Naive thymus-derived CD8-positive, alpha-beta T cell (primary cell): Measurements from ENCODE around the gene SYT9. TPM values are rescaled to one million over a fixed set of nuclear protein-coding genes. Genes with fewer than 3 reads are reported as not detected.

Experiments
- ATAC-seq, 2 donors: fragments of 150-1000 bp; cut with Tn5 transposase in 1 of 2; sonication (Bioruptor Pico), chemical (Tn5 transposase) in 1 of 2; 1 replicate in 1 of 2; 2 replicates in 1 of 2; pipeline ENCODE4 v1.10.0; 2021; ENCODE audit warnings: mild to moderate bottlenecking in 2 of 2, moderate library complexity in 2 of 2
- POLR2A ChIA-PET: fragments of 350-600 bp; sonication (Branson Sonifier 250); formaldehyde crosslinking; loops from one replicate; lab custom pipeline; 2021; ENCODE audit warnings: antibody characterized with exemption; lab: Charles Lee
- DNase-seq, 10 donors: peaks; one replicate each; pipeline versions ENCODE4 v3.0.0 to v3.0.0-alpha.2; 2020 to 2022
- H3K27ac Mint-ChIP-seq, 10 donors: one replicate each; pipeline ENCODE4 v1.8.0; 2020 to 2022; ENCODE audit warnings: mild to moderate bottlenecking in 10 of 10, mixed read lengths in 10 of 10, moderate library complexity in 4 of 10, inconsistent platforms in 1 of 10
- H3K27me3 Mint-ChIP-seq, 5 donors: one replicate each; pipeline ENCODE4 v1.8.0; 2021 to 2022; ENCODE audit warnings: mixed read lengths in 5 of 5
- H3K36me3 Mint-ChIP-seq, 3 donors: one replicate each; pipeline ENCODE4 v1.8.0; 2020 to 2022; ENCODE audit warnings: mixed read lengths in 3 of 3, mild to moderate bottlenecking in 2 of 3, inconsistent platforms in 1 of 3
- H3K4me1 Mint-ChIP-seq, 4 donors: one replicate each; pipeline ENCODE4 v1.8.0; 2021 to 2022; ENCODE audit warnings: mixed read lengths in 4 of 4
- H3K4me3 Mint-ChIP-seq, 10 donors: one replicate each; pipeline ENCODE4 v1.8.0; 2020 to 2022; ENCODE audit warnings: mild to moderate bottlenecking in 10 of 10, mixed read lengths in 10 of 10, moderate library complexity in 6 of 10, inconsistent platforms in 1 of 10
- H3K9me3 Mint-ChIP-seq, 9 donors: one replicate each; pipeline ENCODE4 v1.8.0; 2020 to 2022; ENCODE audit warnings: mixed read lengths in 9 of 9, mild to moderate bottlenecking in 3 of 9, inconsistent platforms in 1 of 9, moderate library complexity in 1 of 9
- polyA plus RNA-seq, 3 donors: library from polyadenylated mRNA; unstranded; fragments of 300-500 nt; fragmentation: Illumina TruSeq; gene quantifications; one replicate each; pipeline ENCODE4 v1.2.3, GENCODE V29; 2021
- total RNA-seq, 8 experiments: library from RNA in 2 of 8; stranded (reverse) in 2 of 8; gene quantifications; one replicate each; pipeline ENCODE4 v1.2.3 and lab custom pipeline; 2021 to 2026

SYT9 gene
- total and polyA plus RNA-seq, 5 experiments from 2014 or later: not detected

- Mint-ChIP-seq H3K4me3 (no peak overlapping the region), H3K27ac (no peak overlapping the region), H3K4me1 (no peaks in the 10 kb centered on the region), H3K36me3 (no peaks in the 10 kb centered on the region), H3K27me3 (peaks cover 8 to 35% (median 25%) of the 10 kb centered on the region in 5 donors), H3K9me3 (peaks cover 0 to 14% (median 1%) of the 10 kb centered on the region in 9 donors)
- POLR2A ChIA-PET: no interaction called here
- ATAC-seq (no peak), DNase-seq (no peak)
Measured at GRCh38 chr11:7281079-7281478, 29.4 kb downstream of the SYT9 start.

- Mint-ChIP-seq H3K27ac (no peak overlapping the region), H3K36me3 (peaks cover 0 to 5% (median 3%) of the 10 kb centered on the region in 3 donors)
Measured at GRCh38 chr11:7281809-7282208, 30.1 kb downstream of the SYT9 start.

GRCh38 chr11:7286178-7286577 is 34.5 kb downstream of the SYT9 start:
- Mint-ChIP-seq H3K27ac (no peak overlapping the region), H3K36me3 (peaks cover 0 to 14% (median 3%) of the 10 kb centered on the region in 3 donors), H3K27me3 (peaks cover 3 to 32% (median 19%) of the 10 kb centered on the region in 5 donors), H3K4me1 (no peaks in the 10 kb centered on the region), H3K9me3 (peaks cover 0 to 35% (median 12%) of the 10 kb centered on the region in 9 donors), H3K4me3 (no peak overlapping the region)
- POLR2A ChIA-PET: no interaction called here
- ATAC-seq (no peak), DNase-seq (no peak)

More at GRCh38 chr11:7281809-7282208, 30.1 kb downstream of the SYT9 start:
- DNase-seq: no peak
- no peak for ATAC-seq
- H3K4me1 Mint-ChIP-seq: no peaks in the 10 kb centered on the region
- no peak overlapping the region for H3K4me3 Mint-ChIP-seq
- peaks cover 0 to 20% (median 5%) of the 10 kb centered on the region in 9 donors for H3K9me3 Mint-ChIP-seq
- POLR2A ChIA-PET: no interaction called here
- peaks cover 7 to 29% (median 25%) of the 10 kb centered on the region in 5 donors for H3K27me3 Mint-ChIP-seq

GRCh38 chr11:7291100-7291829 is 39.6 kb downstream of the SYT9 start:
- no peak for ATAC-seq
- DNase-seq: no peak
- Mint-ChIP-seq H3K36me3 (peaks cover 0 to 14% (median 3%) of the 10 kb centered on the region in 3 donors), H3K4me1 (no peaks in the 10 kb centered on the region), H3K27me3 (peaks cover 4 to 33% (median 10%) of the 10 kb centered on the region in 5 donors), H3K27ac (no peak overlapping the region), H3K4me3 (no peak overlapping the region), H3K9me3 (peaks cover 0 to 20% (median 10%) of the 10 kb centered on the region in 9 donors)
- POLR2A ChIA-PET: no interaction called here

- Mint-ChIP-seq H3K36me3 (no peaks in the 10 kb centered on the region), H3K27me3 (peaks cover 4 to 29% (median 10%) of the 10 kb centered on the region in 5 donors), H3K4me1 (no peaks in the 10 kb centered on the region), H3K9me3 (peaks cover 0 to 6% (median 1%) of the 10 kb centered on the region in 9 donors), H3K27ac (no peak overlapping the region), H3K4me3 (no peak overlapping the region)
- POLR2A ChIA-PET: no interaction called here
- ATAC-seq (no peak), DNase-seq (no peak)
Measured at GRCh38 chr11:7292922-7293321, 41.2 kb downstream of the SYT9 start.

GRCh38 chr11:7299393-7299792 is 47.7 kb downstream of the SYT9 start:
- Mint-ChIP-seq H3K27ac (no peak overlapping the region), H3K36me3 (no peaks in the 10 kb centered on the region), H3K4me1 (no peaks in the 10 kb centered on the region), H3K27me3 (peaks cover 1 to 26% (median 8%) of the 10 kb centered on the region in 5 donors), H3K4me3 (no peak overlapping the region), H3K9me3 (no peaks in the 10 kb centered on the region)
- POLR2A ChIA-PET: no interaction called here
- ATAC-seq (no peak), DNase-seq (no peak)

GRCh38 chr11:7300281-7300680 is 48.6 kb downstream of the SYT9 start:
- DNase-seq: no peak
- Mint-ChIP-seq H3K27ac (no peak overlapping the region), H3K4me3 (no peak overlapping the region), H3K9me3 (no peaks in the 10 kb centered on the region), H3K27me3 (peaks cover 1 to 26% (median 8%) of the 10 kb centered on the region in 5 donors), H3K4me1 (no peaks in the 10 kb centered on the region), H3K36me3 (no peaks in the 10 kb centered on the region)
- POLR2A ChIA-PET: no interaction called here
- no peak for ATAC-seq

- peaks cover 0 to 3% (median 0%) of the 10 kb centered on the region in 9 donors for H3K9me3 Mint-ChIP-seq
- ATAC-seq (no peak), DNase-seq (no peak)
- POLR2A ChIA-PET: no interaction called here
- H3K4me3 Mint-ChIP-seq: no peak overlapping the region
- H3K4me1 Mint-ChIP-seq: no peaks in the 10 kb centered on the region
- no peaks in the 10 kb centered on the region for H3K36me3 Mint-ChIP-seq
- peaks cover 8 to 30% (median 11%) of the 10 kb centered on the region in 5 donors for H3K27me3 Mint-ChIP-seq
- no peak overlapping the region for H3K27ac Mint-ChIP-seq
Measured at GRCh38 chr11:7303146-7303545, 51.4 kb downstream of the SYT9 start.

- POLR2A ChIA-PET: no interaction called here
- Mint-ChIP-seq H3K27me3 (peaks cover 7 to 38% (median 17%) of the 10 kb centered on the region in 5 donors), H3K9me3 (peaks cover 0 to 3% (median 0%) of the 10 kb centered on the region in 9 donors), H3K4me3 (no peak overlapping the region), H3K36me3 (no peaks in the 10 kb centered on the region), H3K27ac (no peak overlapping the region), H3K4me1 (no peaks in the 10 kb centered on the region)
- DNase-seq: no peak
- ATAC-seq: no peak
Measured at GRCh38 chr11:7306900-7307299, 55.2 kb downstream of the SYT9 start.

- Mint-ChIP-seq H3K27ac (no peak overlapping the region), H3K36me3 (no peaks in the 10 kb centered on the region), H3K9me3 (peaks cover 0 to 3% (median 0%) of the 10 kb centered on the region in 9 donors), H3K4me3 (no peak overlapping the region), H3K27me3 (peaks cover 9 to 35% (median 19%) of the 10 kb centered on the region in 5 donors), H3K4me1 (no peaks in the 10 kb centered on the region)
- no peak for ATAC-seq
- DNase-seq: no peak
- POLR2A ChIA-PET: no interaction called here
Measured at GRCh38 chr11:7307836-7308235, 56.1 kb downstream of the SYT9 start.

- DNase-seq (no peak), ATAC-seq (no peak)
- POLR2A ChIA-PET: no interaction called here
- H3K27ac Mint-ChIP-seq: no peak overlapping the region
- no peaks in the 10 kb centered on the region for H3K4me1 Mint-ChIP-seq
- no peaks in the 10 kb centered on the region for H3K36me3 Mint-ChIP-seq
- peaks cover 0 to 5% (median 0%) of the 10 kb centered on the region in 9 donors for H3K9me3 Mint-ChIP-seq
- H3K4me3 Mint-ChIP-seq: no peak overlapping the region
- peaks cover 11 to 20% (median 14%) of the 10 kb centered on the region in 5 donors for H3K27me3 Mint-ChIP-seq
Measured at GRCh38 chr11:7311903-7312302, 60.2 kb downstream of the SYT9 start.

GRCh38 chr11:7314811-7315604 is 63.3 kb downstream of the SYT9 start:
- ATAC-seq (no peak), DNase-seq (no peak)
- H3K27ac Mint-ChIP-seq: no peak overlapping the region
- no peak overlapping the region for H3K4me3 Mint-ChIP-seq
- no peaks in the 10 kb centered on the region for H3K4me1 Mint-ChIP-seq
- no peaks in the 10 kb centered on the region for H3K36me3 Mint-ChIP-seq
- POLR2A ChIA-PET: no interaction called here
- peaks cover 0 to 5% (median 0%) of the 10 kb centered on the region in 9 donors for H3K9me3 Mint-ChIP-seq
- H3K27me3 Mint-ChIP-seq: peaks cover 1 to 12% (median 10%) of the 10 kb centered on the region in 5 donors

- Mint-ChIP-seq H3K36me3 (no peaks in the 10 kb centered on the region), H3K27me3 (peaks cover 0 to 10% (median 6%) of the 10 kb centered on the region in 5 donors), H3K4me3 (no peak overlapping the region), H3K9me3 (peaks cover 0 to 5% (median 0%) of the 10 kb centered on the region in 9 donors), H3K27ac (no peak overlapping the region), H3K4me1 (no peaks in the 10 kb centered on the region)
- ATAC-seq (no peak), DNase-seq (no peak)
- POLR2A ChIA-PET: no interaction called here
Measured at GRCh38 chr11:7319501-7319900, 67.8 kb downstream of the SYT9 start.
